Stimulated activated CD4-positive, alpha-beta T cell treated with anti-CD3 and anti-CD28 coated beads, Interleukin-15, amount 100 ng/mL, for 48 hours (primary cell): ENCODE results near the gene ALDH16A1.
"Not testable (repeated sequence)": the region's sequence is repeated elsewhere in the genome, so short reads cannot be mapped to it uniquely, and the experiment has no call there.

Experiments
- DNase-seq, 2 donors: peaks; one replicate each; pipeline ENCODE4 v3.0.0-alpha.2; 2020; ENCODE audit warnings: low read depth in 2 of 2

Gene ALDH16A1

GRCh38 chr19:49440439-49441209, 12.4 kb upstream of the ALDH16A1 start:
- no peak for DNase-seq

GRCh38 chr19:49441210-49441959, 11.6 kb upstream of the ALDH16A1 start, which contains the start of gene SLC17A7:
Gene SLC17A7, minus strand, starts transcription at chr19:49441527. Its CDS starts 148 bp downstream, at chr19:49441379.
- DNase-seq = no peak

- DNase-seq = no peak
Observed at GRCh38 chr19:49441960-49442350, 11.1 kb upstream of the ALDH16A1 start.

GRCh38 chr19:49442354-49442753, 10.7 kb upstream of the ALDH16A1 start:
- DNase-seq = no peak

DNA sequence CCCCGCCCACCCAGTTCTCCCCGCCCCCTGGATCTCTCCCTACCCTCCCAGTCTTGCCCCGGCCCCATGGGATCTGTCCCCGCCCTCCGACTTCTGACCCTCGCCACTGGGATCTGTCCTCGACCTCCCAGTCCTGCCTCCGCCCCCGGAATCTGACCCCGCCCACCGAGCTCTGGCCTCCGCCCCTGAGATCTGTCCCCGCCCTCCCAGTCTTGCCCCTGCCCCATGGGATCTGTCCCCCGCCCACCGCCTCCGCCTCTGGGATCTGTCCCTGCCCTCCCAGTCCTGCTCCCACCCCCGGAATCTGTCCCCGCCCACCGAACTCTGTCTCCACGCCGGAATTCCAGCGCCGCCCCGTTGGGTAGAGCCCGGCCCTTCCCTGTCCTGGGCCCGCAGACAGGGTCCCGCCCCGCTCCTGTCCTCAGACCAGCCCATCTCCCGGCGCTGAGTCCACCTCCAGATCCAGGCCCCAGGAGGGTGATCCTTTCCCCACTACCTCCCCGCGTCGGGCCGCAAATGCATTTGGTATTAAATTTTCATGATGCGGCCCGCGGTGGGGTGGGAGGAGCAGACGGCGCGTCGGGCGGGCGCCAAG, 10.2 kb upstream of the ALDH16A1 start:
- peak in 1 of 2 donors; percentile 63 for DNase-seq

DNA sequence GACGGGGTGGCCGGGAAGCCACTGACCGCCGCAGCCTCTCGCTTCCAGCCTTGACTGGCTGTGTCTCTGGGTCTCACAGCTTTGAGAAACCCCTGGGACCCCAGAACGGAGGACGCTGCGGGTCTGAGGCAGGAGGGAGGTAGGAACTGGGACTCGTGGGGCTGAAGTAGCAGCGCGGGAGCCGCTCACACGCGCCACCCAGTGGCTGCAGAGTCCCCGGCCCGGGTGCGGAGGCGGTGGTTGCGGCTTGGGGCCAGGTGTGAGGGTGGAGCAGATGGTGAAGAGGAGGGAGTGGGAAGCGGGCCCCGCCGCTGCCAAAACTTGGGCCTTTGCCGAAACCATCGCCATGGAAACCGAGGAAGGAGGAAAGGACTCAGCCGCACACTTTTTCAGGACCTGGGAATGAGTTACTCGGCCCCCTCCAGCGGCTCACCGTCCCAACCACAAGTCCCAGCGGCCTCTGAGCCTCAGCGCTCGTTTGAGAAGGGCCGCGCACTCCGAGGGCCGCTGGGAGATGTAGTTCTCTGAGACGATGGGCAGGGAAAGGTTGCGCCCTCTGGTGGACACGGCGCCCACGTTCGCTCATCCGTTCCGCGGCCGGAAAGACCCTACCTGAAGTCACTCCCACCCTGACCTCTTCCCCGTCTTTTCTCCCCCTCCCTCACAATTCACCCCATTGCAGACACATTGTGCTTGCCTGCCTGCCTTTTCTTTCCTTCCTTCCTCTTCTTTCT, 9.5 kb upstream of the ALDH16A1 start:
- peak; percentile 89 to 93 for DNase-seq

DNA sequence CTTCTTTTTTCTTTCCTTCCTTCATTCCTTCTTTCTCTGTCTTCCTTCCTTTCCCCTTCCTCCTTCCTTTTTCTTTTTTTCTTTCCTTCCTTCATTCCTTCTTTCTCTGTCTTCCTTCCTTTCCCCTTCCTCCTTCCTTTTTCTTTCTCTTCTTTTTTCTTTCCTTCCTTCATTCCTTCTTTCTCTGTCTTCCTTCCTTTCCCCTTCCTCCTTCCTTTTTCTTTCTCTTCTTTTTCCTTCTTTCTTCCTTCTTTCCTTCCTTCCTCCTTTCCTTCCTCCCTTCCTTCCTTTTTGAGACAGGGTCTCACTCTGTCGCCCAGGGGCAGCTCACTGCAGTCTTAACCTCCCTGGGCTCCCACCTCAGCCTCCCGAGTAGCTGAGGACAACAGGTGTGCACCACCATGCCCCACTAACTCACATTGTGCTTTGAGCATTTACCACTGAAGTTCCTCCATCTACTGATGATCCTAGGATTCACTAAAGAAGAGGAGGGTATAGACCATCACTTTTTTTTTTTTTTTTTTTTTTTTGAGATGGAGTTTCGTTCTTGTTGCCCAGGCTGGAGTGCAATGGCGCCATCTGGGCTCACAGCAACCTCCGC, 8.8 kb upstream of the ALDH16A1 start:
- DNase-seq = not testable (repeated sequence)

GRCh38 chr19:49445997-49446396, 7.0 kb upstream of the ALDH16A1 start:
- DNase-seq = no peak

DNA sequence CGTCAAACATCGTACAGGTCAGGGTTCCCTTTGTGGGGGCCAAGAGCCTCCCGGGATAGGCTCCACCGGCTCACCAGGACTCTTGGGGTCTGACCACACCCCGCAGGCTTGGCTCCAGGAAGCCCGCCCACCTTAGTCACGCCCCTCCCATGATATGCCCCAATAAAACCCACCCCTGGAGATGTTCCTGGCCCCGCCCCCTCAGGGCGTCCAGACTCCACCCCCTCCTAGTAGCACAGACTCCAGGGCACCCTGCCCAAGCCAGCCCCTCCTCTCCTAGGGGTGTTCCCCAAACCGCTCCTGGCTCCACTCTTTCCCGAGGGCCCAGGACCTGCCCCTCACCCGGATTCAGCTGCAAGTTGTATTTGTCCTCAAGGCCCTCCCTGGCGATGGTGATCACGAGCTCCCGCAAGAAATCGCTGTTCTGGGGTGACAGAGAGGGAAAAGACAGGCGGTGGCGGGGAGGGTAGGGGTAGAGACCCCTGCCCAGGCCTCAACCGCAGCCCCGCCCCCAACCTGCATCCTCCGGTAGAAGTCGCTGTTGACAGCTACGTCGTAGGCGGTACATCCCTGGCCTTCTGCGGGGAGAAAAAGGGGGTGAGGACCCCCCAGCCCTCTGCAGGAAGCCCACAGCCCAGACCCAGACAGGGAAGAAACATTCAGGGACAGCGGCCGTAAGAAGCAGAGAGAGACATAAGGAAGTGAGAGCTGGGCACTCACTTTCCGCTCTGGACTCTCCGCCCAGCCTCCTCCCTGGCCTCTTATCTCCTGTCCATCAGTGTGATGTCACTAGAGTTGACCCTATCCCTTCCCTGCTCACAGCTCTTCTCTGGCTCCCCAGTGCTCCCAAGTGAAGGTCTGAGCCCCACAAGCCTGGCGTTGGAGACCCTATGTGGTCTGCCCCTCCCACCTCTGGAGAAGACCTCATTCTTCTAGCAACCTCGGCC, 5.3 kb upstream of the ALDH16A1 start:
- DNase-seq = no peak

DNA sequence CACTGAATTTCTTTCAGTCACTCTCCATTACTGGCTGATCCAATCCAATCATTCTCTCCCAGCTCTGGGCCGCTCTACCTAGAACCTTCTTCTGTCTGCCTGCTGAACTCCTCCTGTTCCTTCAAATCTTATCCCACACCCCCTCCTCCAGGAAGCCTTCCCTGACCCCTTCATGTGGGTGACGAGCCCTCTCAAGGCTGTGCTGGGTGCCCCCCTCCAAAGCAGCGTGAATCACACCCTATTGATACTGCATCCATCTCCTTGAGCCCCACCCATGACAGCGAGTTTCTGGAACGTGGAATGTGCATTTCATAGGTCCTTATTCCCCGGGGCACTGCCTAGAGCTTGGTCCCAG, 4.6 kb upstream of the ALDH16A1 start:
- DNase-seq = no peak

- no peak for DNase-seq
Observed at GRCh38 chr19:49450405-49450804, 2.6 kb upstream of the ALDH16A1 start.

GRCh38 chr19:49451430-49452181, 1.4 kb upstream of the ALDH16A1 start, which contains the start of gene PIH1D1:
Gene PIH1D1, minus strand, starts transcription at chr19:49451814. Its CDS starts 240 bp downstream, at chr19:49451574.
- peak; percentile 94 to 95 for DNase-seq

DNA sequence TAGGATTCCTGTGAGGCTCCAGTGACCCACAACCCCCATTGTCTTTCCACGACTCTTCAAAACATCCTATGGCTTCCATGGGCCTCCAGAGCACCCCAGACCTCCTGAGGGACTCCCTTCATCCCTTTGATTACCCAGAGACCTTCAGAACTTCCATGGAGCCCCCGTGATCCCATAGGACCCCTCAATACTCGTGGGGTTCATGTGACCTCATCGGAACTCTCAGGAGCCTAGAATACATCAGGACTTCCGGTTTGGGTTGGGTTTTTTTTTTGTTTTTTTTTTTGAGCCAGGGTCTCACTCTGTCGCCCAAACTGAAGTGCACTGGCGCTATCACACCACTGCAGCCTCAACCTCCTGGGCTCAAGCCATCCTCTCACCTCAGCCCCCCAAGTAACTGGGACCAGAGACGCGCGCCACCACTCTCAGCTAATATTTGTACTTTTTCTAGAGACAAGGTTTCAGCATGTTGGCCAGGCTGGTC, 774 bp downstream of the ALDH16A1 start:
- DNase-seq = no peak

GRCh38 chr19:49455773-49456172, 2.7 kb downstream of the ALDH16A1 start:
- DNase-seq = no peak

GRCh38 chr19:49456326-49456725, 3.3 kb downstream of the ALDH16A1 start:
- DNase-seq = no peak

DNA sequence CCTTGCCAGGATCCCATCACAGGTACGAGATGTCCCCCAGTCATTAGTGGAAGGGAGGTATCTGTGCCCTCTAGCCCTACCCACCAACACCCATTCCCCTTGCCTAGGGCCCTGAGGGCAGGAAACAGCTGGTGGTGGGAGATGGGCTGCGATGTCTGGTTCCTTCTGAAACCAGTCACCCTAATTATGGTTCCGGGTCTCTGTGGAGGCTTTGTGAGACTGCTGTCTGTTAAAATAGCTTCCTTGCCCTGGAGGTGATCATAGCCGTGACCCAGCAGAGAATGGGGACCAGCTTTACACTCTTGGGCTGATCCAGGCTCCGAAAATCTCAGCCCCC, 5.5 kb downstream of the ALDH16A1 start:
- no peak for DNase-seq

- no peak for DNase-seq
Observed at GRCh38 chr19:49459388-49459787, 6.4 kb downstream of the ALDH16A1 start.

- DNase-seq = not testable (repeated sequence)
Observed at GRCh38 chr19:49461130-49461529, 8.1 kb downstream of the ALDH16A1 start.

GRCh38 chr19:49461656-49462055, 8.6 kb downstream of the ALDH16A1 start:
- no peak for DNase-seq

DNA sequence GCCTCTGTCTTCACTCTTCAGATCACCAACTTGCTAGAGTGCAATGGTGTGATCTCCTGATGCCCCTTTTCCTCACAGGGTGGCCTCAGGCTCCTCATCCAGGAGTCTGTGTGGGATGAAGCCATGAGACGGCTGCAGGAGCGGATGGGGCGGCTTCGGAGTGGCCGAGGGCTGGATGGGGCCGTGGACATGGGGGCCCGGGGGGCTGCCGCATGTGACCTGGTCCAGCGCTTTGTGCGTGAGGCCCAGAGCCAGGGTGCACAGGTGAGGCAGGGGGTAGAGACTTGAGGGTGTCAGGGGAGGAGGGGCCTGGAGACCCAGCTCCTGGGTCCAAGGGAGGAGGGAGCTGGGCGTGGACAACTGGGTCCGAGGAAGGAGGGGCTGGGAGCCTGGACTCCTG, 9.5 kb downstream of the ALDH16A1 start:
- no peak for DNase-seq
